ENCODE data around the gene GNA12.

GNA12 gene

DNA sequence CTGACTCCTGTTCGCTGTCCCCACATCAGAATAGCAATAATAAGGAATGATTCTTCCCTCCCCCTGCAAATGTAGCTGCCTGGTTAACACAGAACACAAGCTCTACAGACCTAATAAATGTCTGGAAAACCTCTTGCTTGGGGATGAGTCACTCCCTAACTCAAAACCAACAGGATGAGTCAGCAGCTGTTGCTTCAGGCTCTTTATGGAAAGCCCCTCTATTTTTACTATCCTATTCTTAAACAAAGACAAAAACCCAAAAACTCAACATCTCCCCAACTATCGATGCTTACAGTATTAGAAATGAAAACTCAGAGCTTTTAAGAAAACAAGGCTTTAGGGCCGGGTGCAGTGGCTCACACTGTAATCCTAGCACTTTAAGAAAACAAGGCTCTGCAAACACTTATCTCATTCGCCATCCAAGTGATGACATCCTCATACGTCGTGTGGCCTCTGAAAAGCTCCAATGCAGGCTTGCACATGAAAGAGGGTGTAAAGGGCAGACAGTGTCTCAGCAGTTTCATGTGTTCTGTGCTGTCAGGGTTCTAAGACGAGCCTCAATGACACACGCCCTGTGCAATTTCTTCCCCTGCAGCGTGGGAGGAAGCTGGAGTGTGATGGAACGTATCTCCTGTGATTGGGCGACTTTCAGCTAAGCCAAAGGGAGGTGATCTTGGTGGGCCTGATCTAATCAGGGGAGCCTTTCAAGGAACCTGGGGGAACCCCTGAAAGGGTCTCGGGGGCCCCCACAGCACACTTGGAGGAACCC lies 86.0 kb downstream of the GNA12 start:
- Histone ChIP-seq H3K9me3 (ENCODE audit: insufficient read depth, low read length) (no peaks in the 10 kb centered on the region), H3K9me2 (replicated peaks; ENCODE audit: insufficient read depth, low read length) (no peaks in the 10 kb centered on the region), H3K4me2 (ENCODE audit: low read depth, low read length, poor library complexity, severe bottlenecking) (no peak overlapping the region), H4K20me1 (ENCODE audit: low read depth, low read length) (no peaks in the 10 kb centered on the region), H3K9ac (ENCODE audit: low read length) (no peak overlapping the region), H3K79me2 (ENCODE audit: insufficient read depth, low read length) (no peaks in the 10 kb centered on the region), H3K4me3 (ENCODE audit: insufficient read depth, low read length, poor library complexity, severe bottlenecking) (no peak overlapping the region), H3K36me3 (ENCODE audit: low read length) (no peaks in the 10 kb centered on the region), H3K27me3 (ENCODE audit: low read length) (no peaks in the 10 kb centered on the region), H3K27ac (ENCODE audit: low read depth, low read length) (no peak overlapping the region), H3F3A (ENCODE audit: insufficient read depth) (0 out of 2 replicates have a peak, but pooled peaks cover 5% of the 10 kb centered on the region), H2AFZ (ENCODE audit: low read depth, low read length, severe bottlenecking) (no peak overlapping the region)
- TF ChIP-seq EZH2phosphoT487 (conservative IDR thresholded peaks at IDR 0.05; ENCODE audit: low read length): no peak
- TF ChIP-seq, protein P1, sequence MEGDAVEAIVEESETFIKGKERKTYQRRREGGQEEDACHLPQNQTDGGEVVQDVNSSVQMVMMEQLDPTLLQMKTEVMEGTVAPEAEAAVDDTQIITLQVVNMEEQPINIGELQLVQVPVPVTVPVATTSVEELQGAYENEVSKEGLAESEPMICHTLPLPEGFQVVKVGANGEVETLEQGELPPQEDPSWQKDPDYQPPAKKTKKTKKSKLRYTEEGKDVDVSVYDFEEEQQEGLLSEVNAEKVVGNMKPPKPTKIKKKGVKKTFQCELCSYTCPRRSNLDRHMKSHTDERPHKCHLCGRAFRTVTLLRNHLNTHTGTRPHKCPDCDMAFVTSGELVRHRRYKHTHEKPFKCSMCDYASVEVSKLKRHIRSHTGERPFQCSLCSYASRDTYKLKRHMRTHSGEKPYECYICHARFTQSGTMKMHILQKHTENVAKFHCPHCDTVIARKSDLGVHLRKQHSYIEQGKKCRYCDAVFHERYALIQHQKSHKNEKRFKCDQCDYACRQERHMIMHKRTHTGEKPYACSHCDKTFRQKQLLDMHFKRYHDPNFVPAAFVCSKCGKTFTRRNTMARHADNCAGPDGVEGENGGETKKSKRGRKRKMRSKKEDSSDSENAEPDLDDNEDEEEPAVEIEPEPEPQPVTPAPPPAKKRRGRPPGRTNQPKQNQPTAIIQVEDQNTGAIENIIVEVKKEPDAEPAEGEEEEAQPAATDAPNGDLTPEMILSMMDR (IDR thresholded peaks at IDR 0.05; ENCODE audit: insufficient read depth, low read length, poor library complexity, severe bottlenecking): no peak

GRCh38 chr7:2757361-2757903 lies 86.7 kb downstream of the GNA12 start:
- no peak overlapping the region for H3K4me2 ChIP-seq (ENCODE audit: low read depth, low read length, poor library complexity, severe bottlenecking)
- H2AFZ ChIP-seq (ENCODE audit: low read depth, low read length, severe bottlenecking): no peak overlapping the region
- H3K9me2 ChIP-seq (replicated peaks; ENCODE audit: insufficient read depth, low read length): no peaks in the 10 kb centered on the region
- no peaks in the 10 kb centered on the region for H3K79me2 ChIP-seq (ENCODE audit: insufficient read depth, low read length)
- H3K27ac ChIP-seq (ENCODE audit: low read depth, low read length): no peak overlapping the region
- no peak overlapping the region for H3K4me3 ChIP-seq (ENCODE audit: insufficient read depth, low read length, poor library complexity, severe bottlenecking)
- H3K9ac ChIP-seq (ENCODE audit: low read length): no peak overlapping the region
- TF ChIP-seq EZH2phosphoT487 (conservative IDR thresholded peaks at IDR 0.05; ENCODE audit: low read length): no peak
- TF ChIP-seq, protein P1 (IDR thresholded peaks at IDR 0.05; ENCODE audit: insufficient read depth, low read length, poor library complexity, severe bottlenecking): no peak
- no peaks in the 10 kb centered on the region for H3K36me3 ChIP-seq (ENCODE audit: low read length)
- no peaks in the 10 kb centered on the region for H3K9me3 ChIP-seq (ENCODE audit: insufficient read depth, low read length)
- H4K20me1 ChIP-seq (ENCODE audit: low read depth, low read length): no peaks in the 10 kb centered on the region
- H3K27me3 ChIP-seq (ENCODE audit: low read length): no peaks in the 10 kb centered on the region
- 0 out of 2 replicates have a peak, but pooled peaks cover 5% of the 10 kb centered on the region for H3F3A ChIP-seq (ENCODE audit: insufficient read depth)

DNA sequence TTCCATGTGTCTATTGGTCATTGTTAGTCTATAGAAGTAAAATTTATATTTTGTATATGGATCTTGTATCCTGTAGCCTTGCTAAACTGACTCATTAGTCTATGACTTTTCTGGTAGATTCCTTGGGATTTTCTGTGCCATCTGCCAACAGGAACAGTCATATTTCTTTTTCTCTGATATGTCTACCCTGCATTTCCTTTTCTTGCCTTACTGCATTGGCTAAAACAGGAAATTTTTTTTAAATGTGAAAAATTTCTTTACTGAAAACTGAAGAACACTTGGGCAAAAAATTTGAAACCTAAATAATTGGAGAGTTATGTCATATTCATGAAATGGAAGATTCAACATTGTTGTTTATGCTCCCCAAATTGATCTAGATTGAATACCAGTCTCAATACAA lies 88.6 kb downstream of the GNA12 start:
- Histone ChIP-seq H3K27ac (ENCODE audit: low read depth, low read length) (no peak overlapping the region), H3K36me3 (ENCODE audit: low read length) (no peaks in the 10 kb centered on the region), H3K27me3 (ENCODE audit: low read length) (no peaks in the 10 kb centered on the region), H3F3A (ENCODE audit: insufficient read depth) (0 out of 2 replicates have a peak, but pooled peaks cover 5% of the 10 kb centered on the region), H3K4me2 (ENCODE audit: low read depth, low read length, poor library complexity, severe bottlenecking) (no peak overlapping the region), H3K79me2 (ENCODE audit: insufficient read depth, low read length) (no peaks in the 10 kb centered on the region), H3K4me3 (ENCODE audit: insufficient read depth, low read length, poor library complexity, severe bottlenecking) (no peak overlapping the region), H2AFZ (ENCODE audit: low read depth, low read length, severe bottlenecking) (no peak overlapping the region), H3K9me3 (ENCODE audit: insufficient read depth, low read length) (no peaks in the 10 kb centered on the region), H3K9ac (ENCODE audit: low read length) (no peak overlapping the region), H4K20me1 (ENCODE audit: low read depth, low read length) (no peaks in the 10 kb centered on the region), H3K9me2 (replicated peaks; ENCODE audit: insufficient read depth, low read length) (no peaks in the 10 kb centered on the region)
- TF ChIP-seq, protein P1 (IDR thresholded peaks at IDR 0.05; ENCODE audit: insufficient read depth, low read length, poor library complexity, severe bottlenecking): no peak
- no peak for TF ChIP-seq EZH2phosphoT487 (conservative IDR thresholded peaks at IDR 0.05; ENCODE audit: low read length)

All from SU-DHL-6 (cell line).